HEK293 (cell line): ENCODE data around the gene RTF2.

ENCODE experiments used
- CTCF ChIA-PET: fragments of 350-600 bp; formaldehyde crosslinking; extraction: SDS; loops from one replicate; lab custom pipeline; 2021; ENCODE audit warnings: antibody characterized with exemption; lab: Yijun Ruan, JAX
- POLR2A ChIA-PET: fragments of 300-600 bp; formaldehyde crosslinking; extraction: SDS; loops from one replicate; lab custom pipeline; 2020; ENCODE audit warnings: antibody characterized with exemption, inconsistent platforms; lab: Yijun Ruan, JAX
- H3K27ac ChIP-seq: fragments of 200-500 bp; sonication (Bioruptor generic); 2 replicates; pipeline ENCODE4 v1.5.1; 2014; ENCODE audit warnings: low read depth, low read length, control low read depth, inconsistent platforms; ENCODE audit errors: extremely low read depth
- H3K36me3 ChIP-seq, 2 experiments: fragments of 200-500 bp in 1 of 2; sonication (Bioruptor generic) in 1 of 2; 1 replicate in 1 of 2; 2 replicates in 1 of 2; pipeline ENCODE4 v1.5.1; 2014 to 2017; ENCODE audit warnings: inconsistent platforms in 2 of 2, low read length in 2 of 2; ENCODE audit not compliant: control insufficient read depth in 2 of 2, insufficient read depth in 1 of 2
- H3K4me1 ChIP-seq: fragments of 200-500 bp; sonication (Bioruptor generic); 2 replicates; pipeline ENCODE4 v1.5.1; 2014; ENCODE audit warnings: mild to moderate bottlenecking, low read length, inconsistent platforms; ENCODE audit not compliant: control insufficient read depth, insufficient read depth
- H3K4me3 ChIP-seq: 2 replicates; pipeline ENCODE4 v1.5.1; 2011; ENCODE audit warnings: low read depth, mild to moderate bottlenecking, control low read depth, low read length, moderate library complexity
- H3K9me3 ChIP-seq: fragments of 200-500 bp; sonication (Bioruptor generic); 2 replicates; pipeline ENCODE4 v1.5.1; 2014; ENCODE audit warnings: low read depth, low read length, inconsistent platforms; ENCODE audit not compliant: control insufficient read depth, insufficient read depth
- EGR2 ChIP-seq: fragments of 450-650 bp; formaldehyde crosslinking; IDR thresholded peaks from 2 replicates; pipeline ENCODE4 v1.5.1; 2016; ENCODE audit warnings: low read depth, missing biosample characterization, missing genetic modification characterization
- GLI4 ChIP-seq: fragments of 450-650 bp; formaldehyde crosslinking; IDR thresholded peaks from 2 replicates; pipeline ENCODE4 v1.5.1; 2016; ENCODE audit warnings: missing biosample characterization, missing genetic modification characterization
- KLF8 ChIP-seq: fragments of 450-650 bp; formaldehyde crosslinking; IDR thresholded peaks from 2 replicates; pipeline ENCODE4 v1.5.1; 2016; ENCODE audit warnings: missing biosample characterization, missing genetic modification characterization
- RBAK ChIP-seq: fragments of 450-650 bp; formaldehyde crosslinking; IDR thresholded peaks from 2 replicates; pipeline ENCODE4 v1.5.1; 2016; ENCODE audit warnings: missing biosample characterization, missing genetic modification characterization
- SP3 ChIP-seq: fragments of 450-650 bp; formaldehyde crosslinking; IDR thresholded peaks from 2 replicates; pipeline ENCODE4 v1.5.1; 2016; ENCODE audit warnings: missing biosample characterization, missing genetic modification characterization
- TCF7L2 ChIP-seq: IDR thresholded peaks from 2 replicates; pipeline ENCODE4 v1.6.1; 2011; ENCODE audit warnings: low read depth, mild to moderate bottlenecking, inconsistent platforms, low read length, moderate library complexity, borderline replicate concordance
- ZBTB21 ChIP-seq: fragments of 450-650 bp; formaldehyde crosslinking; IDR thresholded peaks from 2 replicates; pipeline ENCODE4 v1.5.1; 2017; ENCODE audit warnings: missing biosample characterization, missing genetic modification characterization
- ZFHX2 ChIP-seq: fragments of 450-650 bp; formaldehyde crosslinking; conservative IDR thresholded peaks from 2 replicates; pipeline ENCODE4 v1.5.1; 2016; ENCODE audit warnings: missing biosample characterization, missing genetic modification characterization
- ZFP41 ChIP-seq: fragments of 450-650 bp; formaldehyde crosslinking; IDR thresholded peaks from 2 replicates; pipeline ENCODE4 v1.5.1; 2016; ENCODE audit warnings: missing biosample characterization, missing genetic modification characterization, borderline replicate concordance
- ZFP69B ChIP-seq: fragments of 450-650 bp; formaldehyde crosslinking; IDR thresholded peaks from 2 replicates; pipeline ENCODE4 v1.5.1; 2016; ENCODE audit warnings: missing biosample characterization, missing genetic modification characterization
- ZNF114 ChIP-seq: fragments of 450-650 bp; formaldehyde crosslinking; IDR thresholded peaks from 2 replicates; pipeline ENCODE4 v1.5.0; 2017; ENCODE audit warnings: missing biosample characterization, missing genetic modification characterization
- ZNF146 ChIP-seq: fragments of 450-650 bp; formaldehyde crosslinking; IDR thresholded peaks from 2 replicates; pipeline ENCODE4 v1.5.1; 2016; ENCODE audit warnings: missing biosample characterization, missing genetic modification characterization
- ZNF157 ChIP-seq: fragments of 450-650 bp; formaldehyde crosslinking; IDR thresholded peaks from 2 replicates; pipeline ENCODE4 v1.5.1; 2016; ENCODE audit warnings: missing biosample characterization, missing genetic modification characterization
- ZNF19 ChIP-seq: fragments of 450-650 bp; formaldehyde crosslinking; IDR thresholded peaks from 2 replicates; pipeline ENCODE4; 2016; ENCODE audit warnings: missing biosample characterization, missing genetic modification characterization, low read depth
- ZNF335 ChIP-seq: fragments of 450-650 bp; formaldehyde crosslinking; conservative IDR thresholded peaks from 2 replicates; pipeline ENCODE4 v1.5.1; 2016; ENCODE audit warnings: missing biosample characterization, missing genetic modification characterization
- ZNF354C ChIP-seq: fragments of 450-650 bp; formaldehyde crosslinking; IDR thresholded peaks from 2 replicates; pipeline ENCODE4 v1.5.1; 2016; ENCODE audit warnings: missing biosample characterization, missing genetic modification characterization, low read depth, borderline replicate concordance
- ZNF510 ChIP-seq: fragments of 450-650 bp; formaldehyde crosslinking; IDR thresholded peaks from 2 replicates; pipeline ENCODE4 v1.5.1; 2018; ENCODE audit warnings: mild to moderate bottlenecking, missing genetic modification characterization, missing biosample characterization; ENCODE audit not compliant: insufficient replicate concordance
- ZNF621 ChIP-seq: fragments of 450-650 bp; formaldehyde crosslinking; IDR thresholded peaks from 2 replicates; pipeline ENCODE4 v1.5.1; 2017; ENCODE audit warnings: missing biosample characterization, missing genetic modification characterization
- ZNF654 ChIP-seq: fragments of 450-650 bp; formaldehyde crosslinking; IDR thresholded peaks from 2 replicates; pipeline ENCODE4 v1.5.1; 2016; ENCODE audit warnings: low read depth, missing biosample characterization, missing genetic modification characterization
- ZNF670 ChIP-seq: fragments of 450-650 bp; formaldehyde crosslinking; IDR thresholded peaks from 2 replicates; pipeline ENCODE4 v1.5.1; 2016; ENCODE audit warnings: missing biosample characterization, missing genetic modification characterization, low read depth
- ZNF776 ChIP-seq: fragments of 450-650 bp; formaldehyde crosslinking; IDR thresholded peaks from 2 replicates; pipeline ENCODE4 v1.5.0; 2017; ENCODE audit warnings: missing biosample characterization, missing genetic modification characterization, borderline replicate concordance
- ZNF843 ChIP-seq: fragments of 450-650 bp; formaldehyde crosslinking; IDR thresholded peaks from 2 replicates; pipeline ENCODE4 v1.5.1; 2016; ENCODE audit warnings: missing biosample characterization, missing genetic modification characterization
- TF ChIP-seq, protein P1 (sequence below): fragments of 450-650 bp; formaldehyde crosslinking; IDR thresholded peaks from 2 replicates; pipeline ENCODE4 v1.5.1; 2016; ENCODE audit warnings: missing biosample characterization, missing genetic modification characterization
- TF ChIP-seq, protein P2 (sequence below): fragments of 450-650 bp; formaldehyde crosslinking; IDR thresholded peaks from 2 replicates; pipeline ENCODE4 v1.5.1; 2016; ENCODE audit warnings: missing biosample characterization, missing genetic modification characterization
- TF ChIP-seq, protein P3 (sequence below): fragments of 450-650 bp; formaldehyde crosslinking; IDR thresholded peaks from 2 replicates; pipeline ENCODE4 v1.5.1; 2017; ENCODE audit warnings: missing biosample characterization, mild to moderate bottlenecking, missing genetic modification characterization, moderate library complexity
- TF ChIP-seq, protein P4 (sequence below): fragments of 450-650 bp; formaldehyde crosslinking; IDR thresholded peaks from 2 replicates; pipeline ENCODE4 v1.5.1; 2016; ENCODE audit warnings: missing biosample characterization, missing genetic modification characterization, borderline replicate concordance

The RTF2 gene

DNA sequence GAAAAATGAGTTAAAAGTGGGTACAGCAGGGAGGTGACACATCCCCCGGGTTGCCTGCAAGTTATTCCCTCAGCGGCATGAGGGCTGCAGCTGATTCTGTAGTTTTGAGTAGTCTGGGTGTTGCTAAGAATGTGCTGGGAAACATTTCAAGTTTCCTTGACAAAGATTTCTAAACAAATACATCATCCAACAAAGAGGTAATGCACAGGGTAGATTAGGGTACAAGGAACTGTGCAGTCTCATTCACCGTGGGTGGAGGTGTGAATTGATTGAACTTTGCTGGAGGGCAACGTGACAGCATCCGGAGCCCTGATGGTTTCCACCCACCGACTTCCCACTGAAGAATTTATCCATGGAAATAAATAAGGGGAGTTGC is 34.6 kb upstream of the RTF2 start:
- ChIA-PET POLR2A (no interaction called here), CTCF (no interaction called here)
- Histone ChIP-seq H3K4me1 (no peaks in the 10 kb centered on the region), H3K9me3 (no peaks in the 10 kb centered on the region), H3K27ac (no peak overlapping the region), H3K4me3 (no peak overlapping the region), H3K36me3 (no peaks in the 10 kb centered on the region)
- TF ChIP-seq ZNF146 (tag by site-specific recombination) = no peak
- TF ChIP-seq ZNF776 = no peak
- TF ChIP-seq ZBTB21 = no peak
- TF ChIP-seq ZNF157 = no peak
- no peak for TF ChIP-seq ZNF354C
- no peak for TF ChIP-seq ZNF654
- 0 out of 2 replicates have a peak, but pooled peaks have one; percentile 38 for TF ChIP-seq ZFHX2
- TF ChIP-seq EGR2 (tag by site-specific recombination) = peak; percentile 52
- no peak for TF ChIP-seq ZNF510 (tag by site-specific recombination)
- TF ChIP-seq KLF8 (tag by site-specific recombination) = no peak
- TF ChIP-seq GLI4 (tag by site-specific recombination) = no peak
- no peak for TF ChIP-seq ZNF335 (tag by site-specific recombination)
- TF ChIP-seq ZNF621 = no peak

DNA sequence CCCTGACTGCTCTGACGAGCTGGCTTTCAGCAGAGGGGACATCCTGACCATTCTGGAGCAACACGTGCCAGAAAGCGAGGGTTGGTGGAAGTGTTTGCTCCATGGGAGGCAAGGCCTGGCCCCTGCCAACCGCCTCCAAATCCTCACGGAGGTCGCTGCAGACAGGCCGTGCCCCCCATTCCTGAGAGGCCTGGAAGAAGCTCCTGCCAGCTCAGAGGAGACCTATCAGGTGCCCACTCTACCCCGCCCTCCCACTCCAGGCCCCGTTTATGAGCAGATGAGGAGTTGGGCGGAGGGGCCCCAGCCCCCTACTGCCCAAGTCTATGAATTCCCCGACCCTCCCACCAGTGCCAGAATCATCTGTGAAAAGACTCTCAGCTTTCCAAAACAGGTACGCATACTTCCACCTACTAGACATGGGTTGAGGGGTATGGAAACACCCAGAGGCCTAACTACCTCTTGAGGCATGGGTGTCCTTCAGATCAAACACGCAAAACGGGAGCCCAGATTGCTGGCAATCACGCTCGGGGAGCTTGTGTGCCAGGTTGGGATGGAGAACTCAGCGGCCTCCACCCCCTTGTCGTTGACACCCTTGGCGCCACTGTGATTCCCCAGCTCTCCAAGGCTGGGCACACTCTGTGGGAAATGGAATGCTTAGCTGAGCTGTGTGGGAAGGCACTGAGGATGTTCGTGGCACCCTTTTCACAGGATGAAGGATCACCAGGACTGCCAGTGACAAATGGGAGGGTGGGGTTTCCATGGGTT is 31.0 kb upstream of the RTF2 start:
- no peaks in the 10 kb centered on the region for H3K9me3 ChIP-seq
- POLR2A ChIA-PET = no interaction called here
- no peak overlapping the region for H3K4me3 ChIP-seq
- TF ChIP-seq RBAK (tag by site-specific recombination) (no peak), ZNF654 (no peak), KLF8 (tag by site-specific recombination) (no peak), ZNF114 (no peak)
- TF ChIP-seq, protein P1, sequence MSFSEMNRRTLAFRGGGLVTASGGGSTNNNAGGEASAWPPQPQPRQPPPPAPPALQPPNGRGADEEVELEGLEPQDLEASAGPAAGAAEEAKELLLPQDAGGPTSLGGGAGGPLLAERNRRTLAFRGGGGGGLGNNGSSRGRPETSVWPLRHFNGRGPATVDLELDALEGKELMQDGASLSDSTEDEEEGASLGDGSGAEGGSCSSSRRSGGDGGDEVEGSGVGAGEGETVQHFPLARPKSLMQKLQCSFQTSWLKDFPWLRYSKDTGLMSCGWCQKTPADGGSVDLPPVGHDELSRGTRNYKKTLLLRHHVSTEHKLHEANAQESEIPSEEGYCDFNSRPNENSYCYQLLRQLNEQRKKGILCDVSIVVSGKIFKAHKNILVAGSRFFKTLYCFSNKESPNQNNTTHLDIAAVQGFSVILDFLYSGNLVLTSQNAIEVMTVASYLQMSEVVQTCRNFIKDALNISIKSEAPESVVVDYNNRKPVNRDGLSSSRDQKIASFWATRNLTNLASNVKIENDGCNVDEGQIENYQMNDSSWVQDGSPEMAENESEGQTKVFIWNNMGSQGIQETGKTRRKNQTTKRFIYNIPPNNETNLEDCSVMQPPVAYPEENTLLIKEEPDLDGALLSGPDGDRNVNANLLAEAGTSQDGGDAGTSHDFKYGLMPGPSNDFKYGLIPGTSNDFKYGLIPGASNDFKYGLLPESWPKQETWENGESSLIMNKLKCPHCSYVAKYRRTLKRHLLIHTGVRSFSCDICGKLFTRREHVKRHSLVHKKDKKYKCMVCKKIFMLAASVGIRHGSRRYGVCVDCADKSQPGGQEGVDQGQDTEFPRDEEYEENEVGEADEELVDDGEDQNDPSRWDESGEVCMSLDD = no peak
- no peak overlapping the region for H3K27ac ChIP-seq
- CTCF ChIA-PET = interaction anchor here (0.5 kb wide), 1 partner anchor 1579 kb away, joined by 3 read pairs; no protein-coding TSS in a partner anchor
- H3K4me1 ChIP-seq = no peaks in the 10 kb centered on the region
- H3K36me3 ChIP-seq = no peaks in the 10 kb centered on the region

DNA sequence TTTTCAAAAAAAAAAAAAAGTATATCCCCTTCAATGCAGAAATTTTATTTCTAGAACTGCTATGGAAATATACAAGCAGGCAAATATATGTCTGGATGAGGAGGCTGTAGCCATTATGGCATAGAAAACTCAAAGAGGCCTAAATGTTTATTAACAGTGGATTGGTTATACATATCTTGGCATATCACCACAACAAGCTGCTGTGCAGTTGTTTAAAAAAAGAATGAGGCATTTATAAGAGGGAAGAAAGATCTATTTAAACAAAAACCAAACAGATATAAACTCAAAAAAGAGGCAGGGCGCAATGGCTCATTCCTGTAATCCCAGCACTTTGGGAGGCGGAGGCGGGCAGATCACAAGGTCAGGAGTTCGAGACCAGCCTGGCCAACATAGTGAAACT is 30.1 kb upstream of the RTF2 start:
- POLR2A ChIA-PET = no interaction called here
- Histone ChIP-seq H3K9me3 (no peaks in the 10 kb centered on the region), H3K36me3 (no peaks in the 10 kb centered on the region), H3K4me3 (no peak overlapping the region), H3K4me1 (no peaks in the 10 kb centered on the region), H3K27ac (no peak overlapping the region)
- no peak for TF ChIP-seq ZFP69B (tag by site-specific recombination)
- TF ChIP-seq, protein P2, sequence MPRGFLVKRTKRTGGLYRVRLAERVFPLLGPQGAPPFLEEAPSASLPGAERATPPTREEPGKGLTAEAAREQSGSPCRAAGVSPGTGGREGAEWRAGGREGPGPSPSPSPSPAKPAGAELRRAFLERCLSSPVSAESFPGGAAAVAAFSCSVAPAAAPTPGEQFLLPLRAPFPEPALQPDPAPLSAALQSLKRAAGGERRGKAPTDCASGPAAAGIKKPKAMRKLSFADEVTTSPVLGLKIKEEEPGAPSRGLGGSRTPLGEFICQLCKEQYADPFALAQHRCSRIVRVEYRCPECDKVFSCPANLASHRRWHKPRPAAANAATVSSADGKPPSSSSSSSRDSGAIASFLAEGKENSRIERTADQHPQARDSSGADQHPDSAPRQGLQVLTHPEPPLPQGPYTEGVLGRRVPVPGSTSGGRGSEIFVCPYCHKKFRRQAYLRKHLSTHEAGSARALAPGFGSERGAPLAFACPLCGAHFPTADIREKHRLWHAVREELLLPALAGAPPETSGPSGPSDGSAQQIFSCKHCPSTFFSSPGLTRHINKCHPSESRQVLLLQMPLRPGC (tag by site-specific recombination) = no peak
- TF ChIP-seq ZNF19 (tag by site-specific recombination) = no peak
- no peak for TF ChIP-seq ZNF843
- TF ChIP-seq, protein P3, sequence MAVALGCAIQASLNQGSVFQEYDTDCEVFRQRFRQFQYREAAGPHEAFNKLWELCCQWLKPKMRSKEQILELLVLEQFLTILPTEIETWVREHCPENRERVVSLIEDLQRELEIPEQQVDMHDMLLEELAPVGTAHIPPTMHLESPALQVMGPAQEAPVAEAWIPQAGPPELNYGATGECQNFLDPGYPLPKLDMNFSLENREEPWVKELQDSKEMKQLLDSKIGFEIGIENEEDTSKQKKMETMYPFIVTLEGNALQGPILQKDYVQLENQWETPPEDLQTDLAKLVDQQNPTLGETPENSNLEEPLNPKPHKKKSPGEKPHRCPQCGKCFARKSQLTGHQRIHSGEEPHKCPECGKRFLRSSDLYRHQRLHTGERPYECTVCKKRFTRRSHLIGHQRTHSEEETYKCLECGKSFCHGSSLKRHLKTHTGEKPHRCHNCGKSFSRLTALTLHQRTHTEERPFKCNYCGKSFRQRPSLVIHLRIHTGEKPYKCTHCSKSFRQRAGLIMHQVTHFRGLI (tag by site-specific recombination) = no peak
- no peak for TF ChIP-seq TCF7L2
- TF ChIP-seq, protein P4, sequence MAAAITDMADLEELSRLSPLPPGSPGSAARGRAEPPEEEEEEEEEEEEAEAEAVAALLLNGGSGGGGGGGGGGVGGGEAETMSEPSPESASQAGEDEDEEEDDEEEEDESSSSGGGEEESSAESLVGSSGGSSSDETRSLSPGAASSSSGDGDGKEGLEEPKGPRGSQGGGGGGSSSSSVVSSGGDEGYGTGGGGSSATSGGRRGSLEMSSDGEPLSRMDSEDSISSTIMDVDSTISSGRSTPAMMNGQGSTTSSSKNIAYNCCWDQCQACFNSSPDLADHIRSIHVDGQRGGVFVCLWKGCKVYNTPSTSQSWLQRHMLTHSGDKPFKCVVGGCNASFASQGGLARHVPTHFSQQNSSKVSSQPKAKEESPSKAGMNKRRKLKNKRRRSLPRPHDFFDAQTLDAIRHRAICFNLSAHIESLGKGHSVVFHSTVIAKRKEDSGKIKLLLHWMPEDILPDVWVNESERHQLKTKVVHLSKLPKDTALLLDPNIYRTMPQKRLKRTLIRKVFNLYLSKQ (tag by site-specific recombination) = no peak
- TF ChIP-seq ZNF670 (tag by site-specific recombination) = no peak
- no peak for TF ChIP-seq ZFP41
- no peak for TF ChIP-seq SP3
- CTCF ChIA-PET = interaction anchor here (0.7 kb wide), 1 partner anchor 11 kb away, joined by 3 read pairs; no protein-coding TSS in a partner anchor
